K562 (cell line): ENCODE results near the gene BOLA3. TPM values are rescaled to one million over a fixed set of nuclear protein-coding genes. Genes with fewer than 3 reads are reported as not detected.

Source experiments
- ARNT ChIP-seq, 2 experiments: fragments of 450-650 bp; IDR thresholded peaks; 2 replicates each; pipeline ENCODE4 v1.6.1; 2016; ENCODE audit warnings: mild to moderate bottlenecking in 1 of 2
- BCL6 ChIP-seq: fragments of 250-450 bp; sonication (Bioruptor Pico); IDR thresholded peaks from 2 replicates; pipeline ENCODE4 v1.4.0; 2020
- CBX2 ChIP-seq: fragments of 200-600 bp; sonication (generic); IDR thresholded peaks from one replicate; pipeline ENCODE4 v1.6.1; 2012; ENCODE audit warnings: mild to moderate bottlenecking, low read length, inconsistent platforms; ENCODE audit not compliant: insufficient read depth, poor library complexity, severe bottlenecking
- CGGBP1 ChIP-seq: fragments of 250-450 bp; sonication (Bioruptor Pico); IDR thresholded peaks from 2 replicates; pipeline ENCODE4 v1.9.0; 2021; ENCODE audit warnings: mild to moderate bottlenecking
- CHD2 ChIP-seq: IDR thresholded peaks from 2 replicates; pipeline ENCODE4 v1.6.1; 2011; ENCODE audit warnings: low read depth, low read length
- ELF2 ChIP-seq: fragments of 250-450 bp; sonication (Bioruptor Pico); IDR thresholded peaks from 2 replicates; pipeline ENCODE4 v1.5.0; 2021; ENCODE audit warnings: mild to moderate bottlenecking
- EZH2 ChIP-seq: IDR thresholded peaks from 2 replicates; pipeline ENCODE4 v1.6.1; 2012; ENCODE audit warnings: low read depth, mild to moderate bottlenecking, inconsistent platforms, low read length, borderline replicate concordance
- FOXO4 ChIP-seq: fragments of 450-650 bp; formaldehyde crosslinking; IDR thresholded peaks from 2 replicates; pipeline ENCODE4 v1.4.0; 2020; ENCODE audit warnings: mild to moderate bottlenecking, moderate library complexity
- GATA2 ChIP-seq: sonication (generic); formaldehyde crosslinking; IDR thresholded peaks from 2 replicates; pipeline ENCODE4 v1.4.0; 2020; ENCODE audit warnings: mild to moderate bottlenecking, missing genetic modification reagents
- GATAD2A ChIP-seq: fragments of 450-650 bp; IDR thresholded peaks from 2 replicates; pipeline ENCODE4 v1.6.1; 2017
- HBP1 ChIP-seq: fragments of 450-650 bp; formaldehyde crosslinking; IDR thresholded peaks from 2 replicates; pipeline ENCODE4 v1.4.0; 2022; ENCODE audit warnings: missing genetic modification characterization
- HMG20A ChIP-seq: fragments of 450-650 bp; formaldehyde crosslinking; conservative IDR thresholded peaks from 2 replicates; pipeline ENCODE4 v1.4.0; 2020; ENCODE audit warnings: mild to moderate bottlenecking, mixed read lengths
- KLF6 ChIP-seq: fragments of 250-450 bp; sonication (Bioruptor Pico); IDR thresholded peaks from 2 replicates; pipeline ENCODE4 v1.4.0; 2020; ENCODE audit warnings: mild to moderate bottlenecking, moderate library complexity, borderline replicate concordance
- NCOA1 ChIP-seq: fragments of 450-650 bp; IDR thresholded peaks from 2 replicates; pipeline ENCODE4 v1.6.1; 2016; ENCODE audit warnings: low read depth
- NR2C1 ChIP-seq, 2 experiments: fragments of 450-650 bp; IDR thresholded peaks; 2 replicates each; pipeline ENCODE4 v1.6.1; 2017; ENCODE audit warnings: mild to moderate bottlenecking in 2 of 2, antibody characterized with exemption in 1 of 2, inconsistent platforms in 1 of 2, missing compliant biosample characterization in 1 of 2, missing genetic modification characterization in 1 of 2
- PTBP1 ChIP-seq: fragments of 200-400 bp; formaldehyde crosslinking; IDR thresholded peaks from 2 replicates; pipeline ENCODE4 v1.6.1; 2017; ENCODE audit warnings: low read depth, low read length
- SIX5 ChIP-seq, 2 experiments: IDR thresholded peaks; 2 replicates each; pipeline ENCODE4 v1.6.1; 2011; ENCODE audit warnings: low read length in 2 of 2, borderline replicate concordance in 1 of 2, low read depth in 1 of 2, mild to moderate bottlenecking in 1 of 2, moderate library complexity in 1 of 2; ENCODE audit not compliant: insufficient read depth in 1 of 2
- SOX6 ChIP-seq: fragments of 450-650 bp; IDR thresholded peaks from 2 replicates; pipeline ENCODE4 v1.6.1; 2014; ENCODE audit warnings: mild to moderate bottlenecking
- TEAD2 ChIP-seq: fragments of 450-650 bp; IDR thresholded peaks from 2 replicates; pipeline ENCODE4 v1.6.1; 2016; ENCODE audit warnings: missing genetic modification characterization, control low read depth, missing compliant biosample characterization
- ZFP36 ChIP-seq: fragments of 150-350 bp; IDR thresholded peaks from 2 replicates; pipeline ENCODE4 v1.6.1; 2018; ENCODE audit warnings: low read length, low read depth; ENCODE audit not compliant: partially characterized antibody
- ZNF561 ChIP-seq: fragments of 450-650 bp; formaldehyde crosslinking; conservative IDR thresholded peaks from 2 replicates; pipeline ENCODE4 v1.4.0; 2020; ENCODE audit warnings: mild to moderate bottlenecking, moderate library complexity
- ZNF639 ChIP-seq, 2 experiments: fragments of 200-800 bp in 1 of 2; sonication (Bioruptor generic) in 1 of 2; sonication (generic) in 1 of 2; formaldehyde crosslinking in 1 of 2; IDR thresholded peaks in 1 of 2; conservative IDR thresholded peaks in 1 of 2; 2 replicates each; pipeline versions ENCODE4 v1.5.0 to v1.6.1; 2016 to 2020; ENCODE audit warnings: missing compliant biosample characterization in 1 of 2, missing genetic modification characterization in 1 of 2, missing genetic modification reagents in 1 of 2
- ZNF764 ChIP-seq: fragments of 250-450 bp; sonication (Bioruptor Pico); IDR thresholded peaks from 2 replicates; pipeline ENCODE4 v1.4.0; 2020; ENCODE audit warnings: low read depth, mild to moderate bottlenecking, moderate library complexity
- polyA plus RNA-seq, 8 experiments: library from polyadenylated mRNA; depleted of rRNA in 4 of 8; stranded (reverse) in 5 of 8; unstranded in 3 of 8; fragments of >200 nt; fragmentation: Nextera tagmentation in 2 of 8; fragmentation: Illumina TruSeq in 1 of 8; extraction: Ambion mirVana in 2 of 8; extraction: Trizol in 1 of 8; gene quantifications; 2 replicates each; pipeline versions ENCODE4 v1.2.1 to v1.2.3, GENCODE V29; 2011 to 2014; ENCODE audit warnings: inconsistent platforms in 1 of 8, missing spikeins in 1 of 8
- total RNA-seq, 7 experiments: library from RNA; depleted of rRNA in 6 of 7; stranded (reverse); fragments of >200 nt in 6 of 7; fragmentation: Illumina TruSeq in 2 of 7; extraction: Trizol in 2 of 7; gene quantifications; 2 replicates each; pipeline versions ENCODE4 v1.2.1 to v1.2.3, GENCODE V29; 2011 to 2021; ENCODE audit warnings: low replicate concordance in 1 of 7

Gene BOLA3
- total and polyA plus RNA-seq, 9 of the 15 experiments (the other 6 are each of a cell fraction or from before 2014, with no cell fraction given): 149 to 619 (median 255) TPM

GRCh38 chr2:74178211-74179062 lies 30.7 kb upstream of the BOLA3 start, which contains the start of gene MOB1A (continued):
- TF ChIP-seq NCOA1 (no peak), CHD2 (peak; percentile 97), BCL6 (CRISPR knock-in tag) (no peak), ZNF639 (CRISPR knock-in tag; conservative IDR thresholded peaks at IDR 0.05 in 1 of 2, IDR thresholded peaks at IDR 0.05 in 1 of 2) (no peak), ARNT (IDR thresholded peaks at IDR 0.05) (no peak), NR2C1 (IDR thresholded peaks at IDR 0.05) (no peak), NR2C1 (tag; IDR thresholded peaks at IDR 0.05) (no peak), TEAD2 (no peak), ZNF561 (CRISPR knock-in tag) (no peak), EZH2 (no peak), GATA2 (CRISPR knock-in tag) (no peak), ZNF764 (CRISPR knock-in tag) (no peak), ELF2 (CRISPR knock-in tag) (no peak), HMG20A (CRISPR knock-in tag) (no peak), CBX2 (no peak), PTBP1 (0 out of 2 replicates have a peak, but pooled peaks have one; percentile 18), ZFP36 (peak; percentile 63), KLF6 (no peak), SIX5 (IDR thresholded peaks at IDR 0.05; ENCODE audit: borderline replicate concordance in 1 of 2, insufficient read depth in 1 of 2, low read depth in 1 of 2, low read length in 2 of 2) (no peak), SOX6 (no peak), HBP1 (CRISPR knock-in tag) (no peak), GATAD2A (0 out of 2 replicates have a peak, but pooled peaks have one; percentile 63), FOXO4 (CRISPR knock-in tag) (no peak), CGGBP1 (CRISPR knock-in tag) (no peak)
